Ishikawa (cell line): Measurements from ENCODE around the gene SNF8.

Experiments used
- CEBPB ChIP-seq: IDR thresholded peaks from 2 replicates; pipeline ENCODE4 v1.6.1; 2012
- CREB1 ChIP-seq: IDR thresholded peaks from 2 replicates; pipeline ENCODE4 v1.6.1; 2012; ENCODE audit warnings: low read depth
- EGR1 ChIP-seq: IDR thresholded peaks from 2 replicates; pipeline ENCODE4 v1.6.1; 2012
- EP300 ChIP-seq: IDR thresholded peaks from 2 replicates; pipeline ENCODE4 v1.6.1; 2012; ENCODE audit warnings: borderline replicate concordance
- FOXM1 ChIP-seq: IDR thresholded peaks from 2 replicates; pipeline ENCODE4 v1.6.1; 2012; ENCODE audit warnings: low read depth, borderline replicate concordance
- NFIC ChIP-seq: IDR thresholded peaks from 2 replicates; pipeline ENCODE4 v1.6.1; 2012
- RAD21 ChIP-seq: IDR thresholded peaks from 2 replicates; pipeline ENCODE4 v1.6.1; 2012; ENCODE audit warnings: low read depth
- TAF1 ChIP-seq: IDR thresholded peaks from 2 replicates; pipeline ENCODE4 v1.6.1; 2012; ENCODE audit warnings: low read depth, mild to moderate bottlenecking
- TCF12 ChIP-seq: IDR thresholded peaks from 2 replicates; pipeline ENCODE4 v1.6.1; 2012; ENCODE audit warnings: low read depth
- YY1 ChIP-seq: IDR thresholded peaks from 2 replicates; pipeline ENCODE4 v1.6.1; 2012; ENCODE audit warnings: low read depth
- ZBTB7A ChIP-seq: IDR thresholded peaks from 2 replicates; pipeline ENCODE4 v1.6.1; 2012; ENCODE audit warnings: low read depth
- TF ChIP-seq, protein P1 (sequence below): IDR thresholded peaks from 2 replicates; pipeline ENCODE4 v1.6.1; 2012; ENCODE audit warnings: low read depth, mild to moderate bottlenecking
- TF ChIP-seq, protein P2 (sequence below): IDR thresholded peaks from 2 replicates; pipeline ENCODE4 v1.6.1; 2012
- TF ChIP-seq, protein P3 (sequence below): IDR thresholded peaks from 2 replicates; pipeline ENCODE4 v1.6.1; 2012

DNA sequence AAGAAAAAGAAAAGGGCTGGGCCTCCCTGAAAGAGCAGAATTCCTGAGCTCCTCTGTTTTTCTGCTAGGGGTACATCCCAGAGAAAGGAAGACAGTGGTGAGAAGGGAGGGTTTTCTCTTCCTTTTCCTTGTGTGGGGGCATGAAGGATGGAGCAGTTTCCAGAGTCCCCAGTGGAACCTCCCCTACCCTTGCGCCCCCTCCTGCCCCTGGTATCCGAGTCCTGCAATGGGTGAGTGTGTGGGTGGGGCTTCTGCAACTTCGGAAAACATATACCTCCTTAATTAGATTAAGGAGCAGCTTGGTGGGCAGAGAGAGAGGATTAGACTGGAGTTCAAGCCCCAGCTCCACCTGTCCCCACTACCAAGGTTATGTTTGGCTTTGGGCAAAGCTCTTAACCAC, 29.2 kb upstream of the SNF8 start:
- TF ChIP-seq ZBTB7A, result no peak
- TF ChIP-seq EGR1, result no peak
- no peak for TF ChIP-seq YY1
- TF ChIP-seq, protein P1, sequence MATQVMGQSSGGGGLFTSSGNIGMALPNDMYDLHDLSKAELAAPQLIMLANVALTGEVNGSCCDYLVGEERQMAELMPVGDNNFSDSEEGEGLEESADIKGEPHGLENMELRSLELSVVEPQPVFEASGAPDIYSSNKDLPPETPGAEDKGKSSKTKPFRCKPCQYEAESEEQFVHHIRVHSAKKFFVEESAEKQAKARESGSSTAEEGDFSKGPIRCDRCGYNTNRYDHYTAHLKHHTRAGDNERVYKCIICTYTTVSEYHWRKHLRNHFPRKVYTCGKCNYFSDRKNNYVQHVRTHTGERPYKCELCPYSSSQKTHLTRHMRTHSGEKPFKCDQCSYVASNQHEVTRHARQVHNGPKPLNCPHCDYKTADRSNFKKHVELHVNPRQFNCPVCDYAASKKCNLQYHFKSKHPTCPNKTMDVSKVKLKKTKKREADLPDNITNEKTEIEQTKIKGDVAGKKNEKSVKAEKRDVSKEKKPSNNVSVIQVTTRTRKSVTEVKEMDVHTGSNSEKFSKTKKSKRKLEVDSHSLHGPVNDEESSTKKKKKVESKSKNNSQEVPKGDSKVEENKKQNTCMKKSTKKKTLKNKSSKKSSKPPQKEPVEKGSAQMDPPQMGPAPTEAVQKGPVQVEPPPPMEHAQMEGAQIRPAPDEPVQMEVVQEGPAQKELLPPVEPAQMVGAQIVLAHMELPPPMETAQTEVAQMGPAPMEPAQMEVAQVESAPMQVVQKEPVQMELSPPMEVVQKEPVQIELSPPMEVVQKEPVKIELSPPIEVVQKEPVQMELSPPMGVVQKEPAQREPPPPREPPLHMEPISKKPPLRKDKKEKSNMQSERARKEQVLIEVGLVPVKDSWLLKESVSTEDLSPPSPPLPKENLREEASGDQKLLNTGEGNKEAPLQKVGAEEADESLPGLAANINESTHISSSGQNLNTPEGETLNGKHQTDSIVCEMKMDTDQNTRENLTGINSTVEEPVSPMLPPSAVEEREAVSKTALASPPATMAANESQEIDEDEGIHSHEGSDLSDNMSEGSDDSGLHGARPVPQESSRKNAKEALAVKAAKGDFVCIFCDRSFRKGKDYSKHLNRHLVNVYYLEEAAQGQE, result no peak
- TF ChIP-seq CEBPB, result no peak
- TF ChIP-seq TAF1, result no peak
- TF ChIP-seq, protein P2, sequence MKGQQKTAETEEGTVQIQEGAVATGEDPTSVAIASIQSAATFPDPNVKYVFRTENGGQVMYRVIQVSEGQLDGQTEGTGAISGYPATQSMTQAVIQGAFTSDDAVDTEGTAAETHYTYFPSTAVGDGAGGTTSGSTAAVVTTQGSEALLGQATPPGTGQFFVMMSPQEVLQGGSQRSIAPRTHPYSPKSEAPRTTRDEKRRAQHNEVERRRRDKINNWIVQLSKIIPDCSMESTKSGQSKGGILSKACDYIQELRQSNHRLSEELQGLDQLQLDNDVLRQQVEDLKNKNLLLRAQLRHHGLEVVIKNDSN, result no peak
- TF ChIP-seq EP300, result no peak
- TF ChIP-seq RAD21, result no peak
- no peak for TF ChIP-seq TCF12
- TF ChIP-seq, protein P3, sequence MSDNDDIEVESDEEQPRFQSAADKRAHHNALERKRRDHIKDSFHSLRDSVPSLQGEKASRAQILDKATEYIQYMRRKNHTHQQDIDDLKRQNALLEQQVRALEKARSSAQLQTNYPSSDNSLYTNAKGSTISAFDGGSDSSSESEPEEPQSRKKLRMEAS, result no peak
- no peak for TF ChIP-seq FOXM1
- TF ChIP-seq NFIC, result no peak
- no peak for TF ChIP-seq CREB1
